SK-MEL-5 (cell line): ENCODE data around the gene COPRS. TPM values are rescaled to one million over a fixed set of nuclear protein-coding genes. Genes with fewer than 3 reads are reported as not detected.
"Not testable (repeated sequence)": the region's sequence is repeated elsewhere in the genome, so short reads cannot be mapped to it uniquely, and the experiment has no call there.

Experiments
- DNase-seq: peaks from one replicate; pipeline ENCODE4 v3.0.0-alpha.2; 2016; ENCODE audit warnings: low read depth, low spot score
- in situ Hi-C: cut with HindIII; loops from 2 replicates; pipeline ENCODE4 v1.10.0; 2016; ENCODE audit warnings: low sequenced_read_pairs, high pct_unique_total_duplicates, low pct_unique_long_range_greater_than_20kb
- total RNA-seq: library from RNA; depleted of rRNA; stranded (reverse); fragments of >200 nt; shearing (Covaris generic); gene quantifications from 2 replicates; pipeline ENCODE4 v1.2.3, GENCODE V29; 2014

COPRS gene
- total RNA-seq, 1 experiment from 2014 or later: 171 TPM

GRCh38 chr17:31857920-31858641, 963 bp downstream of the COPRS start:
- DNase-seq: no peak
- in situ Hi-C loops: no loop called here

GRCh38 chr17:31856750-31857149, 2.3 kb downstream of the COPRS start:
- no peak for DNase-seq
- in situ Hi-C loops: no loop called here

- no peak for DNase-seq
- in situ Hi-C loops: no loop called here
Measured at GRCh38 chr17:31854672-31855071, 4.4 kb downstream of the COPRS start.

- in situ Hi-C loops: no loop called here
- DNase-seq: no peak
Measured at GRCh38 chr17:31853911-31854470, 5.1 kb downstream of the COPRS start.

- no peak for DNase-seq
- in situ Hi-C loops: no loop called here
Measured at GRCh38 chr17:31845291-31845690, 13.8 kb downstream of the COPRS start.

GRCh38 chr17:31843070-31843745, 15.8 kb downstream of the COPRS start:
- in situ Hi-C loops: no loop called here
- no peak for DNase-seq

GRCh38 chr17:31842195-31843069, 16.6 kb downstream of the COPRS start:
- DNase-seq: peak; percentile 74
- in situ Hi-C loops: no loop called here

- in situ Hi-C loops: no loop called here
- DNase-seq: no peak
Measured at GRCh38 chr17:31841850-31842194, 17.2 kb downstream of the COPRS start.

GRCh38 chr17:31838636-31839225, 20.3 kb downstream of the COPRS start:
- in situ Hi-C loops: no loop called here
- peak; percentile 54 for DNase-seq

- in situ Hi-C loops: no loop called here
- no peak for DNase-seq
Measured at GRCh38 chr17:31835984-31836383, 23.1 kb downstream of the COPRS start.

- in situ Hi-C loops: no loop called here
- no peak for DNase-seq
Measured at GRCh38 chr17:31834448-31834847, 24.6 kb downstream of the COPRS start.

- in situ Hi-C loops: no loop called here
- DNase-seq: no peak
Measured at GRCh38 chr17:31832746-31833145, 26.3 kb downstream of the COPRS start.

- no peak for DNase-seq
- in situ Hi-C loops: no loop called here
Measured at GRCh38 chr17:31830971-31831858, 27.8 kb downstream of the COPRS start.

GRCh38 chr17:31829649-31830048, 29.4 kb downstream of the COPRS start:
- in situ Hi-C loops: no loop called here
- no peak for DNase-seq

- DNase-seq, in situ Hi-C loops: not testable (repeated sequence)
Measured at GRCh38 chr17:31828955-31829354, 30.1 kb downstream of the COPRS start.

- in situ Hi-C loops: no loop called here
- no peak for DNase-seq
Measured at GRCh38 chr17:31825961-31826691, 32.9 kb downstream of the COPRS start.
